ENCODE data around the gene TSNAX. TPM values are rescaled to one million over a fixed set of nuclear protein-coding genes. Genes with fewer than 3 reads are reported as not detected.

Gene TSNAX
- total RNA-seq, 4 donors from 2014 or later: 17.9 to 25.3 (median 22.4) TPM

DNA sequence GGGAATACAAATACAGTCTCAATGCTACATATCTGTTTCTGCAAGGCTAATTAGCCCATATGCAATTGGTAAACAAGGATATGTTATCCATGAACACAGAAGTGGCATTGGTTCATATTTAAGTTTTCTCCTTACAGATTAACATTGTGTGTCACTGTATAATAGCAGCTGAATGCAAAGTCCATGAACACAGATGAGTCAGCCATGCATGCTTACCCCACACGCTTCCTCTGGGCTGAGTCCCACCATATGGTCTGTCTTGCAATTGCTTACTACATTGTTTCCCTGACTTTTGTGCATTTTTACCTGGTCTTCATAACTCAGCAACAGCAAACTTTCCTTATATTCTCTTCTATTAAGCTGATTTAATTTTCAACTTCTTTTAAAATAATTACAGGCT lies 41.5 kb upstream of the TSNAX start:
- Histone ChIP-seq H3K4me3 (no peak overlapping the region), H3K9me3 (no peaks in the 10 kb centered on the region), H3K4me1 (no peaks in the 10 kb centered on the region), H3K36me3 (no peaks in the 10 kb centered on the region), H3K27ac (no peak overlapping the region), H3K27me3 (no peaks in the 10 kb centered on the region)
- 75 to 97% methylated on average over 1 of the region's 1 CpG for WGBS, 2 donors
- TF ChIP-seq POLR2A (IDR thresholded peaks at IDR 0.05): no peak
- TF ChIP-seq EP300 (IDR thresholded peaks at IDR 0.05): no peak
- TF ChIP-seq, protein P1, sequence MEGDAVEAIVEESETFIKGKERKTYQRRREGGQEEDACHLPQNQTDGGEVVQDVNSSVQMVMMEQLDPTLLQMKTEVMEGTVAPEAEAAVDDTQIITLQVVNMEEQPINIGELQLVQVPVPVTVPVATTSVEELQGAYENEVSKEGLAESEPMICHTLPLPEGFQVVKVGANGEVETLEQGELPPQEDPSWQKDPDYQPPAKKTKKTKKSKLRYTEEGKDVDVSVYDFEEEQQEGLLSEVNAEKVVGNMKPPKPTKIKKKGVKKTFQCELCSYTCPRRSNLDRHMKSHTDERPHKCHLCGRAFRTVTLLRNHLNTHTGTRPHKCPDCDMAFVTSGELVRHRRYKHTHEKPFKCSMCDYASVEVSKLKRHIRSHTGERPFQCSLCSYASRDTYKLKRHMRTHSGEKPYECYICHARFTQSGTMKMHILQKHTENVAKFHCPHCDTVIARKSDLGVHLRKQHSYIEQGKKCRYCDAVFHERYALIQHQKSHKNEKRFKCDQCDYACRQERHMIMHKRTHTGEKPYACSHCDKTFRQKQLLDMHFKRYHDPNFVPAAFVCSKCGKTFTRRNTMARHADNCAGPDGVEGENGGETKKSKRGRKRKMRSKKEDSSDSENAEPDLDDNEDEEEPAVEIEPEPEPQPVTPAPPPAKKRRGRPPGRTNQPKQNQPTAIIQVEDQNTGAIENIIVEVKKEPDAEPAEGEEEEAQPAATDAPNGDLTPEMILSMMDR (IDR thresholded peaks at IDR 0.05): no peak
- no peak for DNase-seq (ENCODE audit: low spot score in 2 of 2)

DNA sequence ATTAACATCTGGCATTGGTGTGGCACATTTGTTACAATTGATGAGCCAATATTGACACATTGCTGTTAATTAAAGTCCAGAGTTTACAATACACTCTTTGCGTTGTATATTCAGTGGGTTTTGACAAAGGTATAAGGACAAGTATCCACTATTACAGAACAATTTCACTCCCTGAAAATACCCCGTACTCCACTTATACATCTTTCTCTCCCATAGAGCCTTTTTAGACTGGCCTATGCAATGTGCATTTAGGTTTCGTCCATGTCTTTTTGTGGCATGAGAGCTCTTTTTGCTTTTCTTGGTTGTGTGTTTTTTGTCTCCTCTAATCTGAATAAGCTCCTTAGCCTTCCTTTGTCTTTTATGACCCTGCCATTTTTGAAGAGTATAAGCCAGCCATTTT lies 40.6 kb upstream of the TSNAX start:
- Histone ChIP-seq H3K4me3 (no peak overlapping the region), H3K9me3 (no peaks in the 10 kb centered on the region), H3K36me3 (no peaks in the 10 kb centered on the region), H3K27ac (no peak overlapping the region), H3K27me3 (no peaks in the 10 kb centered on the region), H3K4me1 (peaks cover 0 to 1% (median 0%) of the 10 kb centered on the region in 4 donors)
- DNase-seq (ENCODE audit: low spot score in 2 of 2): no peak
- WGBS, 2 donors: 97% methylated on average over 3 of the region's 3 CpGs
- no peak for TF ChIP-seq EP300 (IDR thresholded peaks at IDR 0.05)
- TF ChIP-seq, protein P1 (IDR thresholded peaks at IDR 0.05): no peak
- no peak for TF ChIP-seq POLR2A (IDR thresholded peaks at IDR 0.05)

DNA sequence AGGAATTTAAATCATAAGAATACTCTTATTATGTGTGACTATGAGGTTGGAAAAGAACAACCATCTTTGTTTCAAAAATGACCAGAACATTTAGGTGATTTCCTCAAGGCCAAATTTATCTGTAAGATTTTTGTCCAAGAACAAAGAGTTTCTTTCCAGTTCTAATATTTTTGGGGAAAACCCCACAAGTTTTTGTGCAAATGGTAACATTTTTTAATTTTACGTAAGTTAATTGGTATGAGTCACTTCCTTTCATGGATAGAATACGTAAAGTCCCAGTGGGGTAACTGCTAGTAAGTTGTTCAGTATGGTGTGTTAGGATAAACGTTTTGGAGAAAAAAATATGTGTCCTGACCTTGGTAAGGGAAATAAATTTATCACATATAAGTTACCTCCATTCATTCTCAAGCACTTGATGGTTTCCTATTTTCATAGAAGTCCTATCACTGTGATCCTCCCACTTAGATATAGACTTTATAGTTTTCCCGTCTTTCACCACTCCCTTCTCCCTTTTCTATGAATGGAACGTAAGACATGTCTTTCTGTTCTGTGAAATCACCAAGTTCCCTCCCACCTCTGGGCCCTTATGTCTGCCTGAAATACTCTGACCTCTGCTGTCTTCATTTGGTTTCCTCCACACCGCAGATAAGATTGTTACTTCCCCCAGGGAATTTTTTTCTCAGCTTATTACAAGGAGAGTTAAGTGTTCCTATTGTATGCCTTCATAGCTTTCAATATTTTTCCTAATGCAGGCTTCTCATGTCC lies 34.9 kb upstream of the TSNAX start:
- WGBS, 2 donors: 9 to 16% methylated on average over 6 of the region's 6 CpGs
- no peaks in the 10 kb centered on the region for H3K27me3 ChIP-seq
- TF ChIP-seq, protein P1 (IDR thresholded peaks at IDR 0.05): no peak
- TF ChIP-seq EP300 (IDR thresholded peaks at IDR 0.05): no peak

DNA sequence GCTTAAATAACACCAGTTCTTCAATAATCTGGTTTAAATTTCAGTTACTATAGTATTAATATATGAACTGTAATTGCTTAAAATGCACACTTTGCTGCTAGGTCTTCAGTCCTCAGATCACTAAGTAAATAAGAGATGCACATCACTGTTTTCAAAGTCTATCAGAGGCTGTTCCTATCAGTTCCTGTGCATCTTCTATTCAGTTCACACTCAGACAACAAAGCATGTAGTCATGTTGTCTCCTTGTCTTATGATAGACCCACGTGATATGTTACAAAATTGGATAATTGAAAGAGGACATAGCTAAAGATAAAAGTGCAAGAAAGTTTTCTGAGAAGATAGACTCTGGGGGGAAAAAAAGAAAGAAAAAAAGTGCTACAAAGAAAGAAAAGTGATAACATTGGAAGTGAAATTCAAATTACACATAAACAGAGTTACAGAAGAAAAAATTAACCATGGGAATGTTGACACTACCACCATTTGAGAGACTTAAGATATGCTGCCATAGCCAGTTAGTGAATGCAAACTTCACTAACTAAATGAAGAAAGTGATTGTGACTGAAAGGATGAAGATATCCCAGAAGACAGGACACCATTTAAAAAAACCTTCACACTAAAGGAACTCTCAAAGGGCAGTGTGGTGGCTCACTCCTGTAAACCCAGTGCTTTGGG lies 33.9 kb upstream of the TSNAX start:
- Histone ChIP-seq H3K27me3 (no peaks in the 10 kb centered on the region), H3K27ac (no peak overlapping the region), H3K4me1 (peaks cover 0 to 17% (median 3%) of the 10 kb centered on the region in 4 donors), H3K4me3 (no peak overlapping the region), H3K9me3 (peaks cover 0 to 16% (median 2%) of the 10 kb centered on the region in 4 donors), H3K36me3 (no peaks in the 10 kb centered on the region)
- WGBS, 2 donors: 60 to 66% methylated on average over 1 of the region's 1 CpG
- TF ChIP-seq, protein P1 (IDR thresholded peaks at IDR 0.05): no peak
- TF ChIP-seq EP300 (IDR thresholded peaks at IDR 0.05) (no peak), POLR2A (IDR thresholded peaks at IDR 0.05) (no peak)
- no peak for DNase-seq (ENCODE audit: low spot score in 2 of 2)

More for the DNA sequence above, 34.9 kb upstream of the TSNAX start:
- H3K4me3 ChIP-seq: no peak overlapping the region
- H3K36me3 ChIP-seq: no peaks in the 10 kb centered on the region
- no peak overlapping the region for H3K27ac ChIP-seq
- DNase-seq (ENCODE audit: low spot score in 2 of 2): no peak
- peaks cover 0 to 6% (median 0%) of the 10 kb centered on the region in 4 donors for H3K9me3 ChIP-seq
- H3K4me1 ChIP-seq: peaks cover 0 to 17% (median 3%) of the 10 kb centered on the region in 4 donors

DNA sequence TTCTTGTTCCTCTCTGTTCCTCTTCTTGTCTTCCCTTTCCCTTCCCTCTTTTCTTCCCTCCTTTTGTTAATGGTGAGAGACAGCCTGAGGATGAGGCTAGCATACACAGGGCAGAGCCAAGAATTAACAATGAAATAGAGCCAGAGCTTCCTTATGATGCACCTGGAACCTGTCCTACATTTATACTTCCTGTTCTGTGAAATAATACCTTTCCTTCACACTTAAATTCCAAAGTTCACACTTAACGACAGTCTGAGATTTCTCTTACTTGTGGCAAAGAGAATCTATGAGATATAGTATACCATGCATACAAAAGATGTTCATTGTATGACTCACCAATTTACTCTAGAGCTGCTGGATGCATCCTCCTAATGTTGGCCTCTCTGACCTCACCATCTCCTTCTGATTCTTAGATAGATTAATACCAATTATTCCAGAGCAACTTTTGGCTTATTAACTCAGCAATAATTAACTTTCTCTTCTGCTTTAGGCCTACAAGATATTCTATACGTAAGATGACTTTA lies 30.8 kb upstream of the TSNAX start:
- Histone ChIP-seq H3K9me3 (peaks cover 0 to 17% (median 2%) of the 10 kb centered on the region in 4 donors), H3K36me3 (no peaks in the 10 kb centered on the region), H3K27me3 (no peaks in the 10 kb centered on the region), H3K4me3 (no peak overlapping the region), H3K4me1 (peaks cover 0 to 17% (median 3%) of the 10 kb centered on the region in 4 donors), H3K27ac (no peak overlapping the region)
- no peak for TF ChIP-seq POLR2A (IDR thresholded peaks at IDR 0.05)
- TF ChIP-seq, protein P1 (IDR thresholded peaks at IDR 0.05): no peak
- no peak for TF ChIP-seq EP300 (IDR thresholded peaks at IDR 0.05)
- DNase-seq (ENCODE audit: low spot score in 2 of 2): no peak
- 96 to 97% methylated on average over 2 of the region's 2 CpGs for WGBS, 2 donors
